ENCODE results near the gene CA6. TPM values are rescaled to one million over a fixed set of nuclear protein-coding genes. Genes with fewer than 3 reads are reported as not detected.

CA6 gene
- total RNA-seq, 4 donors from 2014 or later: not detected

GRCh38 chr1:8947127-8947691 lies 1.5 kb downstream of the CA6 start:
- DNase-seq: no peak
- Histone ChIP-seq H3K4me1 (no peaks in the 10 kb centered on the region), H3K9me3 (no peaks in the 10 kb centered on the region), H3K27ac (peak overlapping the region in 1 of 4 donors; percentile 5), H3K4me3 (no peak overlapping the region), H3K27me3 (no peaks in the 10 kb centered on the region), H3K36me3 (no peaks in the 10 kb centered on the region)
- no peak for TF ChIP-seq POLR2A (IDR thresholded peaks at IDR 0.05)
- TF ChIP-seq CTCF (IDR thresholded peaks at IDR 0.05): no peak

GRCh38 chr1:8950309-8950708 lies 4.6 kb downstream of the CA6 start:
- Histone ChIP-seq H3K4me1 (no peaks in the 10 kb centered on the region), H3K27ac (no peak overlapping the region), H3K4me3 (no peak overlapping the region), H3K27me3 (no peaks in the 10 kb centered on the region), H3K9me3 (no peaks in the 10 kb centered on the region), H3K36me3 (no peaks in the 10 kb centered on the region)
- no peak for TF ChIP-seq POLR2A (IDR thresholded peaks at IDR 0.05)
- TF ChIP-seq CTCF (IDR thresholded peaks at IDR 0.05): no peak
- no peak for DNase-seq

- H3K27ac ChIP-seq: no peak overlapping the region
- no peak for DNase-seq
- no peaks in the 10 kb centered on the region for H3K27me3 ChIP-seq
- H3K9me3 ChIP-seq: no peaks in the 10 kb centered on the region
- no peaks in the 10 kb centered on the region for H3K4me1 ChIP-seq
- TF ChIP-seq CTCF (IDR thresholded peaks at IDR 0.05) (no peak), POLR2A (IDR thresholded peaks at IDR 0.05) (no peak)
- H3K36me3 ChIP-seq: no peaks in the 10 kb centered on the region
- H3K4me3 ChIP-seq: no peak overlapping the region
Observed at GRCh38 chr1:8951231-8951630, 5.6 kb downstream of the CA6 start.

- DNase-seq: no peak
- no peaks in the 10 kb centered on the region for H3K36me3 ChIP-seq
- H3K27ac ChIP-seq: no peak overlapping the region
- H3K4me3 ChIP-seq: no peak overlapping the region
- no peaks in the 10 kb centered on the region for H3K27me3 ChIP-seq
- H3K9me3 ChIP-seq: no peaks in the 10 kb centered on the region
- no peaks in the 10 kb centered on the region for H3K4me1 ChIP-seq
- TF ChIP-seq POLR2A (IDR thresholded peaks at IDR 0.05) (no peak), CTCF (IDR thresholded peaks at IDR 0.05) (no peak)
Observed at GRCh38 chr1:8955406-8955805, 9.7 kb downstream of the CA6 start.

- no peaks in the 10 kb centered on the region for H3K9me3 ChIP-seq
- no peak for DNase-seq
- H3K27ac ChIP-seq: no peak overlapping the region
- H3K27me3 ChIP-seq: no peaks in the 10 kb centered on the region
- no peaks in the 10 kb centered on the region for H3K36me3 ChIP-seq
- no peaks in the 10 kb centered on the region for H3K4me1 ChIP-seq
- TF ChIP-seq POLR2A (IDR thresholded peaks at IDR 0.05) (no peak), CTCF (IDR thresholded peaks at IDR 0.05) (no peak)
- no peak overlapping the region for H3K4me3 ChIP-seq
Observed at GRCh38 chr1:8956461-8957349, 11.0 kb downstream of the CA6 start.
